Measurements from ENCODE around the gene SUV39H1. TPM values are rescaled to one million over a fixed set of nuclear protein-coding genes. Genes with fewer than 3 reads are reported as not detected.

SUV39H1 gene
- total and polyA plus RNA-seq, 2 of the 8 experiments (the other 6 are each of a cell fraction or from before 2014, with no cell fraction given): 14.8 to 27.8 TPM

DNA sequence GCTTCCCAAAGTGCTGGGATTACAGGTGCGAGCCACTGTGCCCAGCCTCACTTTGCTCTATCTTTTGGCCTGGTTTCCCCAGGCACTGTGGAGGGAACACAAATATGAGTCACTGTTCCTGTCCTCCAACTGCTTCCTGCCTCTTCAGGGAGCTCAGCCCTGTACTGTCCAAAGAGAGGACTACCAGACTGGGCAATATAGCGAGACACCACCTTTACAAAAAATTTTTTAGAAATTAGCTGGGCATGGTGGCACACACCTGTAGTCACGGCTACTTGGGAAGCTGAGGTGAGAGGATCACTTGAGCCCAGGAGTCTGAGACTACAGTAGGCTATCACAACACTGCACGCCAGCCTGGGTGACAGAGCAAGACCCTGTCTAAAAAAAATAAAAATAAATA is 29.9 kb upstream of the SUV39H1 start:
- Histone ChIP-seq H3K56ac (replicated peaks; ENCODE audit: insufficient read length, low read depth, low read length) (no peak overlapping the region), H3K9ac (replicated peaks in 1 of 4; ENCODE audit: extremely low read depth in 1 of 4, low read depth in 3 of 4, low read length in 3 of 4) (no peak overlapping the region), H3K23me2 (ENCODE audit: low read depth, low read length) (no peaks in the 10 kb centered on the region), H2BK120ac (replicated peaks; ENCODE audit: low read depth, low read length) (no peak overlapping the region), H2AK5ac (ENCODE audit: low read depth, low read length) (no peak overlapping the region), H3K18ac (ENCODE audit: extremely low read depth, low read length) (no peak overlapping the region), H2BK15ac (ENCODE audit: low read length) (no peak overlapping the region), H3K4me3 (ENCODE audit: extremely low read depth in 1 of 4, insufficient read depth in 2 of 4, low read depth in 3 of 4, low read length in 4 of 4) (no peak overlapping the region), H3K9me3 (ENCODE audit: insufficient read depth in 2 of 2, low read depth in 1 of 2, low read length in 1 of 2) (no peaks in the 10 kb centered on the region), H3K79me2 (ENCODE audit: control insufficient read depth in 1 of 2, insufficient read depth in 2 of 2, low read length in 2 of 2) (no peaks in the 10 kb centered on the region), H3K27me3 (replicated peaks in 1 of 4; ENCODE audit: control insufficient read depth in 3 of 4, extremely low read depth in 1 of 4, insufficient read depth in 3 of 4, low read length in 3 of 4) (no peaks in the 10 kb centered on the region), H3K36me3 (ENCODE audit: control insufficient read depth in 2 of 4, insufficient read depth in 4 of 4, low read length in 3 of 4) (no peaks in the 10 kb centered on the region), H4K5ac (ENCODE audit: insufficient read length, low read depth, low read length) (no peak overlapping the region), H3K27ac (ENCODE audit: low read depth, low read length) (no peak overlapping the region), H3K14ac (ENCODE audit: insufficient read length) (no peak overlapping the region), H4K20me1 (replicated peaks in 1 of 2; ENCODE audit: control insufficient read depth in 1 of 2, insufficient read depth in 2 of 2, low read length in 2 of 2) (no peaks in the 10 kb centered on the region), H3K4me1 (replicated peaks in 1 of 4; ENCODE audit: control insufficient read depth in 3 of 4, insufficient read depth in 4 of 4, low read length in 3 of 4) (no peaks in the 10 kb centered on the region), H3K4me2 (ENCODE audit: insufficient read depth in 1 of 2, low read depth in 2 of 2, low read length in 2 of 2) (no peak overlapping the region), H2BK5ac (ENCODE audit: low read depth, low read length) (no peak overlapping the region), H3K23ac (ENCODE audit: insufficient read length) (no peak overlapping the region), H3K79me1 (ENCODE audit: low read depth, low read length) (no peaks in the 10 kb centered on the region), H2BK12ac (ENCODE audit: low read depth, low read length) (no peak overlapping the region), H4K8ac (ENCODE audit: extremely low read depth, insufficient read depth, low read length) (no peak overlapping the region), H2AFZ (ENCODE audit: low read length) (no peak overlapping the region), H4K91ac (replicated peaks; ENCODE audit: insufficient read length, low read length) (no peak overlapping the region), H2BK20ac (ENCODE audit: low read length) (no peak overlapping the region), H3K4ac (replicated peaks; ENCODE audit: insufficient read length, low read depth, low read length) (no peak overlapping the region)
- DNase-seq (ENCODE audit: low read depth in 1 of 2, low spot score in 2 of 2) (no peak), FAIRE-seq (no peak)
- POLR2A ChIA-PET (ENCODE audit: partially characterized antibody): interaction anchor here (2.1 kb wide), 1 partner anchor 31 kb away, joined by 4 read pairs; no protein-coding TSS in a partner anchor
- CTCF ChIA-PET (ENCODE audit: partially characterized antibody): no interaction called here
- 85% methylated on average over 4 of the region's 4 CpGs; no CpG with 5 or more reads in 1 of the 2 experiments for WGBS, 2 experiments (ENCODE audit: extremely low coverage in 1 of 2, insufficient coverage in 1 of 2, insufficient read length in 1 of 2, insufficient replicate concordance in 2 of 2, low coverage in 1 of 2, low lambda C conversion rate in 2 of 2, missing lambda C conversion rate in 1 of 2)
- TF ChIP-seq KDM4A (IDR thresholded peaks at IDR 0.05; ENCODE audit: low read depth, low read length, severe bottlenecking) (no peak), KDM5A (IDR thresholded peaks at IDR 0.05; ENCODE audit: low read length) (no peak), KDM1A (IDR thresholded peaks at IDR 0.05; ENCODE audit: borderline replicate concordance, low read length) (no peak), BRCA1 (IDR thresholded peaks at IDR 0.05; ENCODE audit: low read depth, low read length) (no peak), RFX5 (IDR thresholded peaks at IDR 0.05; ENCODE audit: borderline replicate concordance, low read depth, low read length) (no peak), EP300 (IDR thresholded peaks at IDR 0.05; ENCODE audit: borderline replicate concordance in 1 of 2, low read depth in 2 of 2, low read length in 2 of 2) (no peak), POLR2A (IDR thresholded peaks at IDR 0.05; ENCODE audit: control extremely low read depth in 1 of 2, low read depth in 2 of 2, low read length in 2 of 2) (no peak)
- TF ChIP-seq, protein P1, sequence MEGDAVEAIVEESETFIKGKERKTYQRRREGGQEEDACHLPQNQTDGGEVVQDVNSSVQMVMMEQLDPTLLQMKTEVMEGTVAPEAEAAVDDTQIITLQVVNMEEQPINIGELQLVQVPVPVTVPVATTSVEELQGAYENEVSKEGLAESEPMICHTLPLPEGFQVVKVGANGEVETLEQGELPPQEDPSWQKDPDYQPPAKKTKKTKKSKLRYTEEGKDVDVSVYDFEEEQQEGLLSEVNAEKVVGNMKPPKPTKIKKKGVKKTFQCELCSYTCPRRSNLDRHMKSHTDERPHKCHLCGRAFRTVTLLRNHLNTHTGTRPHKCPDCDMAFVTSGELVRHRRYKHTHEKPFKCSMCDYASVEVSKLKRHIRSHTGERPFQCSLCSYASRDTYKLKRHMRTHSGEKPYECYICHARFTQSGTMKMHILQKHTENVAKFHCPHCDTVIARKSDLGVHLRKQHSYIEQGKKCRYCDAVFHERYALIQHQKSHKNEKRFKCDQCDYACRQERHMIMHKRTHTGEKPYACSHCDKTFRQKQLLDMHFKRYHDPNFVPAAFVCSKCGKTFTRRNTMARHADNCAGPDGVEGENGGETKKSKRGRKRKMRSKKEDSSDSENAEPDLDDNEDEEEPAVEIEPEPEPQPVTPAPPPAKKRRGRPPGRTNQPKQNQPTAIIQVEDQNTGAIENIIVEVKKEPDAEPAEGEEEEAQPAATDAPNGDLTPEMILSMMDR (IDR thresholded peaks at IDR 0.05; ENCODE audit: control extremely low read depth in 1 of 3, insufficient read depth in 1 of 3, low read depth in 1 of 3, low read length in 3 of 3): no peak
- TF ChIP-seq, protein P2, sequence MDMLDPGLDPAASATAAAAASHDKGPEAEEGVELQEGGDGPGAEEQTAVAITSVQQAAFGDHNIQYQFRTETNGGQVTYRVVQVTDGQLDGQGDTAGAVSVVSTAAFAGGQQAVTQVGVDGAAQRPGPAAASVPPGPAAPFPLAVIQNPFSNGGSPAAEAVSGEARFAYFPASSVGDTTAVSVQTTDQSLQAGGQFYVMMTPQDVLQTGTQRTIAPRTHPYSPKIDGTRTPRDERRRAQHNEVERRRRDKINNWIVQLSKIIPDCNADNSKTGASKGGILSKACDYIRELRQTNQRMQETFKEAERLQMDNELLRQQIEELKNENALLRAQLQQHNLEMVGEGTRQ (IDR thresholded peaks at IDR 0.05; ENCODE audit: low read length): no peak
- TF ChIP-seq, protein P3, sequence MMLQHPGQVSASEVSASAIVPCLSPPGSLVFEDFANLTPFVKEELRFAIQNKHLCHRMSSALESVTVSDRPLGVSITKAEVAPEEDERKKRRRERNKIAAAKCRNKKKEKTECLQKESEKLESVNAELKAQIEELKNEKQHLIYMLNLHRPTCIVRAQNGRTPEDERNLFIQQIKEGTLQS (IDR thresholded peaks at IDR 0.05; ENCODE audit: insufficient read depth, low read depth, low read length): no peak
